IPS-NIHi7 (cell line): Measurements from ENCODE around the gene RAET1L.
"Not testable (repeated sequence)": the region's sequence is repeated elsewhere in the genome, so short reads cannot be mapped to it uniquely, and the experiment has no call there.

Experiments used
- DNase-seq: peaks from one replicate; pipeline ENCODE4 v3.0.0; 2012; ENCODE audit warnings: mixed read lengths; ENCODE audit errors: extremely low spot score

The RAET1L gene

GRCh38 chr6:150044621-150045145 is 19.4 kb upstream of the RAET1L start:
- DNase-seq: no peak

DNA sequence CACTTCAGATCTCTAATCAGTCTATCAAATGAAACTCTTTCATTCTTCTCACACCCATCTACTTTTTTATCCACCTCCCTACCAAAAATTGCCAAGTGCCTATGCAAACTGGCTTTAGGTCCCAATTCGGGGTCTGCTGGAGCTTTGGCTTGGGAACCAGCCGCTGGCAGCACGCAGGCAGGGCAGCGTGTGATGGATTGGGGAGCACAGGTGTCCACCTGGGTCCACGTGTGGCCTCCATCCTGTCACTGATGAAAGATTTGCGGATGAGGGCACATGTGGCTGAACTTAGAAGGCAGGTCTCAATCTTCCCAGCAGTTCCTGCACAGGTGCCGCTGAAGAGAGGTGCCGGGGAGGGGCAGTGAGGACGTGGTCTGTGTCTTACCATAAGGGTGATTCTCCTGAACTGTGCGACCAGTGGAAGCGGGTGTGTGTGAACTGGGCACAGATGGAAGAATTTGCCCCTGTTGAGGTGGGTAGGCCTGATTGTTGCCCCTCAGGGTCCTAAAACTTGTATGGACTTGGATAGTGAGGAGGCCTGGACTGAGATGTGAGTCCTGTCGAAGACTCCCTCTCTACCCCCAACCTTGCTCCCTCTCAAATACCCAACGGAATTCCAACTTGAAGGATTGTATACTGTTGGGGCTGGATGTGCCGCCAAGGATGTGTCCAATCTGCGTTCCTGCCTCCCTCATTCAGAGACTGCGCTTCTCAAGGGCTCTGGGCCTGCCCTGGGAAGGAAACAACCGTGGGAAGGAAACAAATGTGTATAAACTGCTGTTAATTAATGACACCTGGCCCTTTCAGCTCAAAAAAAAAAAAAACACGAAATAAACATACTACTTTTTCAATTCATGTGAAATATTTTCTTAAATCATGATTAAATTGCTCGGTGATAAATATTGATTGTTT is 18.4 kb upstream of the RAET1L start:
- no peak for DNase-seq

DNA sequence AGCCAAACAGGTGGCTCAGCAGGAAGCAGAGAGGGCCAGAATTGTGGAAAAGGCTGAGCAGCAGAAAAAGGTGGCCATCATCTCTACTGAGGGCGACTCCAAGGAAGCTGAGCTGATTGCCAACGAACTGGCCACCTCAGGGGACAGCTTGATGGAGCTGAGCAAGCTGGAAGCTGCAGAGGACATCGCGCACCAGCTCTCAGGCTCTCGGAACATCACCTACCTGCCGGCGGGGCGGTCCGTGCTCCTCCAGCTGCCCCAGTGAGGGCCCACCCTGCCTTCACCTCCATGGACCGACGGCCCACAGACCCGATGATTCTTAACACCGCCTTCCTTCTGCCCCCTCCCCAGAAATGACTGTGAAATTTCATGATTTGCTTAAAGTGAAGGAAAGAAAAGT is 17.8 kb upstream of the RAET1L start:
- DNase-seq: no peak

DNA sequence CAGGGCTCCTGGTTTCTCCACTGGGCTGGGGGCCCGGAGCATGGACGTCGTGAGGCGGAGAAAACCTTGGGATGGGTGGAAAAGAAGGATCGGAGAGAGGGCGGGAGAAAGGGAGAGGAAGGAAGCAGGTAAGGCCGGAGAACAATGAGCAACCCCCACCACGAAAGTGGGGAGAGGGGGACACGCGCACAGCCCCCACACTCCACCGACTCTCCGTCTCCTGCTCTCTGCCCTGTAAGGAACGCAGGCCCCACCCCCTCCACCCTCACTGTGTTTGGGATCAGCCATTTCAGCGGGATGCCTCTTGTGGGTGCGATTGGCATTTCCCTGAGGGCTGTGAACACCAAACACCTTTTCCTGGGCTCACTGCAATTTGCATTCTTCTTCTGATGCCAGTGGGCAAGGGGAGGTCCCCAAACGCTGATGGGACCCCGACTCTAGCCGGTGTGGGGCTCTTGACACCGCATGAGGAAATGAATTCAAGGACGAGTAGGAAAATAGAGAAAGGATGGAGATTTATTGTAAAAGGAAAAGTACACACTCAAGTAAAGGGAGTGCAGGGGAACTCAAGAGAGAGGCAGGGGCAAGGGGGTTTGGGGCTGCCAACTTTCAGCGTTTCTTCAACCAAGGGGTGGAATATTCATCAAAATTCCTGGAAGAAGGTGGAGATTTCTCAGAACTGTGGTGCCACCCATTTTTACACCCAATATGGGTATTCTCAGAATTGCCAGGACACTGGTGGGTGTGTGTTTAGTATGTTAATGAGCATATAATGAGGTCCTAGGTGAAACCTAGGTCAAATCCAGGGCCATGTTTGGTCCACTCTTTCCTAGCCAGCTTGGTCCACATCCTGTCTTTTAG is 13.1 kb upstream of the RAET1L start:
- DNase-seq: no peak

DNA sequence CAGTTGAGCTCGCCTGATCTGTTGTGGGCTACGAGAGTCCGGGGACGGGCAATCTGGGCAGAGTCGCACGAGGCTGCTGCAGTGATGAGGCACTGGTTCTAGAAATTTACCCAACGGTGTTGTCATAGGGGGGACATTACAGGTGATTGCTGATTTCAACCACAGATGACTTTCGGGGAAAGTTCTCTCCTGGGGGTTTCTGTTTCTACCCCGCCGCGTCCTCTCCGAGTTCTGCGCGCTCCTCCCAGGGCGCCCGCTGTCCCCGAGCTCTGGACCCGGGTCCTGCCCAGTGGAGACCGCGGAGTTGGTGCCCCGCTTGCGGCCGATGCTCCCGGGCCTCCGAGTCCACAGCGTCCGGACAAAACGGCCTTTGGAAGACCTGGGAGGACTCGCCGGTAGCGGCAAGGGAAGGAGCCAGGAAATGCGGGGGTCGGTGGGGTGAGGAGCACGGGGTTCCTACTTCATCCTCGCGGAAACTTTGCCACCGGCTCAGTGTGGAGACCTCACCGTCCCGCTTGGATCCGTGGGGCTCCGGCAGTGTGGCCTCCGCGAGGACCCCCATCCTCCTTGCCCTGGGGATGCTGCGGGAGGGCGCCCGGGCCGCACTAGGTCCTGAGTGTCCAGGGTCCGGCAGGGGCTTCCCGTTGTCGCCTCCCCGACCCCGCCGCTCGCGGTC is 12.3 kb upstream of the RAET1L start:
- DNase-seq: no peak

DNA sequence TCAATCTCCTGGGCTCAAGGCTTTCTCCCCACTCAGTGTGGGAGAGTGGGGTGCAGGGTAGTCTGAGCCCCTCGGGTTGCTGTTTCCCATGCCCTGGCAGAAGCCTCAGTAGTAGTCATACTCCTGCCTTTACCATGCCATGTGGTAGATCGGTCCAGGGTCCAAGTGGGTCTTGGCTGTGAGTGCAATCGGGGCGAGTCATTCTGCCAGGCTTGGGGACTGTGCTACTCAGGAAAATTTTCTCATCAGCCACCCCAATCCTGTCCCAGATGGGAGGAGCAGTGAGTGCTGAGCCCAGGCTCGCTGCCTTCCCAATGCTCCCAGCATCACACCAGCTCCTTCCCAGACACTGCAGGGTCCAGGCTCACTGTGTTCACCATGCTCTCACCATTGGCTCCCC is 10.7 kb upstream of the RAET1L start:
- DNase-seq: no peak

DNA sequence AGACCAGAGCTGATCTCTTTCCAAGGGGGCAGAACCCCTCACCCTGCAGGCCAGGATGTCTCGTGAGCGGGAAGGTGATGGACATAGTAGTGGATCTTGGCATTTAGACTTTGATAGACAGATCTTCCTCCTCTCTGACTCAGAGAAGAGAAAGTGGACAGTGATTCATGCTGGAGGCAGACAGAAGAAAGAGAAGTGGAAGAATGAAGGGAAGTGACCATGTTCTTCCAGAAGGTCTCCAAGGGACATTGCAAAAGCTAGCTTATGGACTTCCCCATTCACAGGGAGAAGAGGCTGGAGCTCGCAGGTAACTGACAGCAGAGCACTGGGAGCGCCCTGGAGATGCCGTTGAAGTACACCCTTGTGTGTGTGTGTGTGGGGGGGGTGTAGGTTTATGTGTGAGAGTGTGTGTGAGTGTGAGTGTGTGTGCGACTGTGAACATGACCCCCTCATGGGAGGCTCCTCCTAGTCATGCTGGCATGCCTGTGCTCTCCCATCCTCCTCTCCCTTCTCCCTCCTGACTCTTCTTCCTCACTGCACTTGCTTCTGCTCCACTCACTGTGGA is 8.0 kb upstream of the RAET1L start:
- no peak for DNase-seq

GRCh38 chr6:150032598-150032997 is 7.3 kb upstream of the RAET1L start:
- DNase-seq: no peak

DNA sequence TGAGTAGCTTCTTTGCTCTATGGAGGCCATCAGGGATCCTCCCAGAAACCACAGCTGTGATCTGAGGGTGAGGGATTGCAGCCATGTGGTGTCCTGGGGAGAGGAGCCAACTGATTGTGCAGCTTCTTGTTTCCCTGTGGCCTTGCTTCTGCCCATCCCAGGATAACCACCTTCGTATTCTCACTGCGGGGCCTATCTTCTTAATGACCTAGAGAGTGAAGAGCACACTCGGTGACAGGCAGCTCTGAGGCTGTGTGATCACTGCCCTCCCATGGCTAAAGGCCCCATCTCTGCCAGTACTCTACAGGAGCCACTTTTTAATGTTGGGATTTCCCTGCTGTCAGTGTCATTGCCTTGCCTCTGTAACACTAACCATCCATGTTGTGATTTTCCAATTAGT is 5.3 kb upstream of the RAET1L start:
- no peak for DNase-seq

DNA sequence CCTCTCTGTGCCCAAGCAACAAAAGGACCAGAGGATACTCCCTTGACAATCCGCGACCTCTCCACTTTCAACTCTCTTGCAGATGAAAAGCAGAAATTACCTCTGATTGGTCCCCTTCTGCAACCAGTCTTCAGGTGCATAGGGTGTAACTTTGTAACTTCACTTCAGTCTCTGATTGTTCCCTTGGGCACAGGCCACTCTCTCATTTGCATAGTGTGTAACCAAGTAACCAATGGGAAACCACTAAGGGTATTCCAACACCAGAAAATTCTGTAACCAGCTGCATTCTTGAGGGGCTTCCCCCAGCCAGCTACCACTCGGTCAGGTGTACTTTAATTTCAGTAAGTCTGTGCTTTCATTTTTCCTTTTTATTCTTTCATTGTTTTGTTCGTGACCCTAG is 4.4 kb upstream of the RAET1L start:
- DNase-seq: no peak

GRCh38 chr6:150029276-150029675 is 3.9 kb upstream of the RAET1L start:
- no peak for DNase-seq

- DNase-seq: no peak
Measured at GRCh38 chr6:150028799-150029198, 3.5 kb upstream of the RAET1L start.

DNA sequence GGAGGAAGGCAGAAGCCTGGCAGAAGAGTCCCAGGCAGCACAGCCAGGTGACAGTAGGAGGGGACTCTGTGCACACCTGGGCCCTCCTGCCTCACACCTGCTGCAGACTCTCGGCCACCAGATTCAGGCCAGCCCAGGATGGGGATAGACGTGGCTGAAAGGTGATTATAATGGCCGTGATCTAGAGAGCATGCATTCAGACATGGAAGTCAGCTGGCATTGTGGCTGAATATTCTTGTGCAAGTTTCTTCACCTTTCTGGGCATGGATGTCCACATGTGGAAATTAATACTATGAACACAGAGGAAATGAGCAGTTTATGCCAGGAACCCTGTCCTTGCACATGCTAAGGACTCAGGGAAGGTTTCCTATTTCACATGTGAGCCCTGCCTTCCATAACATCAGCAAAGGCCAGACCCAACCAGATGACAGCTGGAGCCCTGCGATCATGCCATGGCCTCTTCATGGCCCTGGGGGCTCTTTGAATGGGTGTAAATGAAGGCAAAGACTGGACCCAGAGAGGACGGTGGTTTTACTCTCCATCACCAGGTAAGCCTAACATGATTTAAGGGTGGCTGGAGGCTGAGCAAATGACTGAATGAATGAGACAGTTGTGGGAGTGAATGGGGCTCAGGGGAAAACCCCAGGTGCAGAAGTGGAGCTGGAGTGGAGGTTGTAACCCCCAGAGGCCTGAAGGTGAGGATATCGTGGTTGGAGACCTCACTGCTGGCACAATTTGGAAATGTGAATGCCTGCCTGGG is 2.7 kb upstream of the RAET1L start:
- no peak for DNase-seq

DNA sequence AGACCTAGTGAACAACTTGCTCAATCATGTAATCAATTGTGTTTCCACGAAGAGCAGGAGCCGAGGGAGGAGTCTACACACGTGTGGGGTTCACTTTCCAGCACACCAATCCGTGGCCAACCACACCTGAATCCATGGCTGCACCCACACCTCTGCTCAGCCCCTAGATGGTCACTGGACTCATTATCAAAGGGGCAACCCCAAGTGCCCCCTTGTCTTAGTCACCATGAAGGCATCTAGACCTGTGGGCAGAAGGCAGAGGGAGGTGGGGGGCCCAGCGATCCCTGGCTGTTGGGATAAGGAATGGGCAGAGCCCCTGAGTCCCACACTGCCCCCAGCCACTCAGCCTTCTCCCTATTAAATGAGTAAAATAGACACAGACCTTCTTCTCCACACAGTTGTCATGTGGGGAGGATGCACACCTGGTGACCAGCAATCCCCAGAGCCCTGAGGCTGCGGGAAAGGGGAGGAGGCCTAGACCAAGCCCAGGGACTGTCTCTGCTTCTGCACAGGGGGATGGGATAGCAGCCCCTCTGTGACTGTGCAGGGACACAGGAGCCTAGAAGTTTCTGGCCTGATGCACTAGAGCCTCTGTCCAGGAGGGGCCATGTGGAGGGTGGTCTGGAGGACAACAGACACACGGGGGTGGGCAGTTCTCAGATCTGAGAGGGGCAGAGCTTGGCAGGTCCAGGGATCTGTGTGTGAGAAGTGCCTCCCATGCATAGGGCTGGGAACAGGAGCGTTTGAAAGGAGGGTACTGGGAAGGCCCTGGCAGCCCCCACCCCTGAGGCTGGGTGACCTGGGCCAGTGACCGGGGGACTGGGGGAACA is 1.9 kb upstream of the RAET1L start:
- DNase-seq: no peak

- DNase-seq: no peak
Measured at GRCh38 chr6:150024646-150025155, 631 bp downstream of the RAET1L start.

GRCh38 chr6:150024021-150024420 is 1.3 kb downstream of the RAET1L start:
- not testable (repeated sequence) for DNase-seq

- DNase-seq: not testable (repeated sequence)
Measured at GRCh38 chr6:150021870-150022269, 3.5 kb downstream of the RAET1L start.

DNA sequence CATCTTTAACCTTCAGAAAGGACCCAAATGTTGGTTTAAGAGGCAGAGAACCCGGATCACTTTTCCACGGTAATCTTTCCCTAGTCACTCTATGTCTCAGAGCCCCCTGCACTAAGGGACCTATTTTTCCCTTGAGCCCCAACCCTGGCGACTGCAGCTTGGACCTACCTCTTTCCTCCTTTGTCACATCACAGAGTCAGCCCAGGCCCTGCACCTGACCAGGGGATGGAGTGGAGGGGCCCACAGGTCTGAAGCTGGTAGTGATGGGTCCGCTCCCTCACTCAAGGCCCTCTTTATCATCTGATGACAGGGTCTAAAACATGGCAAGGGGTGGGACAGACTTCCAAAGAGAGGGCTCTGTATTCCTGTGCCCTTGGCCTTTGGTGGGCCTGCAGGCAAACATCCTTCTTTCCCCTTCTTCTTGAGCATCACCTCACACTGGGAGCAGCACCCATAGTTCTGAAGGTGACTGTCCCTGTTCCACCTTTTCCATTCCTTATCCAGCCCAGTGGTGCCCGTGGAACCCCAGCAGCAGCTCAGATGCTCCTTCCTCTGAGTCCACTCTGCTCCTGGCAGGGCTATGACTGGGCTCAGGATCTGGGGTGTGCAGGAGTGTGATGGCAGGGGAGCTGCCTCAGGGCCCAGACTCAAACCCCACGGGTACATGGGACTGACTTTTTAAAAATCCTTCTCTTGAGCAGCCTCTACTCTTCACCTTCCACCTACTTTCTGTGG is 6.3 kb downstream of the RAET1L start:
- no peak for DNase-seq

GRCh38 chr6:150017186-150017521 is 8.2 kb downstream of the RAET1L start:
- DNase-seq: not testable (repeated sequence)
